GM21619 (cell line): Measurements from ENCODE around the gene AACS.
"Not testable (repeated sequence)": the region's sequence is repeated elsewhere in the genome, so short reads cannot be mapped to it uniquely, and the experiment has no call there.

Source experiments
- ATAC-seq: cut with Tn5 transposase; IDR thresholded peaks from one replicate; pipeline ENCODE4 v1.9.1; 2021; ENCODE audit not compliant: unreplicated experiment

AACS gene

GRCh38 chr12:125056306-125056705 is 8.9 kb upstream of the AACS start:
- no peak for ATAC-seq

GRCh38 chr12:125057708-125058107 is 7.5 kb upstream of the AACS start:
- no peak for ATAC-seq

GRCh38 chr12:125061229-125061628 is 4.0 kb upstream of the AACS start:
- ATAC-seq = no peak

- not testable (repeated sequence) for ATAC-seq
Measured at GRCh38 chr12:125063522-125063921, 1.7 kb upstream of the AACS start.

GRCh38 chr12:125064492-125064891 is 743 bp upstream of the AACS start:
- ATAC-seq = no peak

- ATAC-seq = no peak
Measured at GRCh38 chr12:125065919-125066570, 810 bp downstream of the AACS start.

GRCh38 chr12:125068391-125068790 is 3.2 kb downstream of the AACS start:
- ATAC-seq = no peak

- ATAC-seq = no peak
Measured at GRCh38 chr12:125069616-125070015, 4.4 kb downstream of the AACS start.

- ATAC-seq = no peak
Measured at GRCh38 chr12:125070112-125070511, 4.9 kb downstream of the AACS start.

- no peak for ATAC-seq
Measured at GRCh38 chr12:125070661-125071390, 5.6 kb downstream of the AACS start.

- ATAC-seq = no peak
Measured at GRCh38 chr12:125071456-125071855, 6.2 kb downstream of the AACS start.

GRCh38 chr12:125072496-125072895 is 7.3 kb downstream of the AACS start:
- ATAC-seq = no peak

- not testable (repeated sequence) for ATAC-seq
Measured at GRCh38 chr12:125074294-125074693, 9.1 kb downstream of the AACS start.

- ATAC-seq = no peak
Measured at GRCh38 chr12:125076103-125076502, 10.9 kb downstream of the AACS start.

- no peak for ATAC-seq
Measured at GRCh38 chr12:125079084-125079483, 13.8 kb downstream of the AACS start.

- ATAC-seq = no peak
Measured at GRCh38 chr12:125079648-125080645, 14.7 kb downstream of the AACS start.

- ATAC-seq = no peak
Measured at GRCh38 chr12:125081427-125081826, 16.2 kb downstream of the AACS start.

GRCh38 chr12:125083072-125083471 is 17.8 kb downstream of the AACS start:
- ATAC-seq = no peak

- not testable (repeated sequence) for ATAC-seq
Measured at GRCh38 chr12:125088199-125088598, 23.0 kb downstream of the AACS start.

GRCh38 chr12:125089083-125089482 is 23.8 kb downstream of the AACS start:
- no peak for ATAC-seq

- ATAC-seq = no peak
Measured at GRCh38 chr12:125089626-125090025, 24.4 kb downstream of the AACS start.
